ENCODE data around the gene POC5.

Gene POC5

GRCh38 chr5:75659791-75660450, 57.3 kb downstream of the POC5 start:
- no peak for DNase-seq (ENCODE audit: low read depth)

GRCh38 chr5:75656311-75657003, 60.8 kb downstream of the POC5 start:
- peak; percentile 40 for DNase-seq (ENCODE audit: low read depth)

GRCh38 chr5:75654693-75655295, 62.4 kb downstream of the POC5 start:
- no peak for DNase-seq (ENCODE audit: low read depth)

- DNase-seq (ENCODE audit: low read depth) = no peak
Observed at GRCh38 chr5:75653521-75653920, 63.7 kb downstream of the POC5 start.

GRCh38 chr5:75651575-75652238, 65.5 kb downstream of the POC5 start:
- DNase-seq (ENCODE audit: low read depth) = no peak

- DNase-seq (ENCODE audit: low read depth) = no peak
Observed at GRCh38 chr5:75648712-75649111, 68.5 kb downstream of the POC5 start.

GRCh38 chr5:75640826-75641225, 76.4 kb downstream of the POC5 start:
- no peak for DNase-seq (ENCODE audit: low read depth)

- peak; percentile 84 for DNase-seq (ENCODE audit: low read depth)
Observed at GRCh38 chr5:75640395-75640794, 76.8 kb downstream of the POC5 start.

GRCh38 chr5:75639535-75640311, 77.5 kb downstream of the POC5 start:
- no peak for DNase-seq (ENCODE audit: low read depth)

GRCh38 chr5:75637949-75638348, 79.3 kb downstream of the POC5 start:
- DNase-seq (ENCODE audit: low read depth) = no peak

- DNase-seq (ENCODE audit: low read depth) = no peak
Observed at GRCh38 chr5:75632321-75632720, 84.9 kb downstream of the POC5 start.

GRCh38 chr5:75630875-75631274, 86.4 kb downstream of the POC5 start:
- DNase-seq (ENCODE audit: low read depth) = no peak

- no peak for DNase-seq (ENCODE audit: low read depth)
Observed at GRCh38 chr5:75627801-75628200, 89.4 kb downstream of the POC5 start.

GRCh38 chr5:75626959-75627358, 90.3 kb downstream of the POC5 start:
- DNase-seq (ENCODE audit: low read depth) = no peak
